Measurements from ENCODE around the gene KIF26B.

- TF ChIP-seq CTCF (IDR thresholded peaks at IDR 0.05; ENCODE audit: low read length), result no peak
- TF ChIP-seq EZH2 (IDR thresholded peaks at IDR 0.05; ENCODE audit: borderline replicate concordance, low read length), result no peak
These were observed 561.2 kb downstream of the KIF26B start for GRCh38 chr1:245715970-245716369.
